HEK293 (cell line): ENCODE results near the gene POLD4.

ENCODE experiments used
- OSR2 ChIP-seq: fragments of 450-650 bp; formaldehyde crosslinking; IDR thresholded peaks from 2 replicates; pipeline ENCODE4 v1.5.1; 2016; ENCODE audit warnings: missing biosample characterization, missing genetic modification characterization
- RBAK ChIP-seq: fragments of 450-650 bp; formaldehyde crosslinking; IDR thresholded peaks from 2 replicates; pipeline ENCODE4 v1.5.1; 2016; ENCODE audit warnings: missing biosample characterization, missing genetic modification characterization
- ZBTB8A ChIP-seq: fragments of 450-650 bp; formaldehyde crosslinking; IDR thresholded peaks from 2 replicates; pipeline ENCODE4 v1.5.1; 2016; ENCODE audit warnings: missing biosample characterization, missing genetic modification characterization
- ZEB2 ChIP-seq: fragments of 450-650 bp; formaldehyde crosslinking; IDR thresholded peaks from 2 replicates; pipeline ENCODE4 v1.5.1; 2016; ENCODE audit warnings: missing biosample characterization, missing genetic modification characterization
- ZIC2 ChIP-seq: fragments of 450-650 bp; formaldehyde crosslinking; IDR thresholded peaks from 2 replicates; pipeline ENCODE4 v1.5.1; 2016; ENCODE audit warnings: missing biosample characterization, missing genetic modification characterization
- ZNF610 ChIP-seq: fragments of 450-650 bp; formaldehyde crosslinking; IDR thresholded peaks from 2 replicates; pipeline ENCODE4 v1.5.1; 2016; ENCODE audit warnings: missing biosample characterization, missing genetic modification characterization, borderline replicate concordance
- TF ChIP-seq, protein P1 (sequence below): fragments of 450-650 bp; formaldehyde crosslinking; IDR thresholded peaks from 2 replicates; pipeline ENCODE4 v1.5.1; 2016; ENCODE audit warnings: missing biosample characterization, missing genetic modification characterization

DNA sequence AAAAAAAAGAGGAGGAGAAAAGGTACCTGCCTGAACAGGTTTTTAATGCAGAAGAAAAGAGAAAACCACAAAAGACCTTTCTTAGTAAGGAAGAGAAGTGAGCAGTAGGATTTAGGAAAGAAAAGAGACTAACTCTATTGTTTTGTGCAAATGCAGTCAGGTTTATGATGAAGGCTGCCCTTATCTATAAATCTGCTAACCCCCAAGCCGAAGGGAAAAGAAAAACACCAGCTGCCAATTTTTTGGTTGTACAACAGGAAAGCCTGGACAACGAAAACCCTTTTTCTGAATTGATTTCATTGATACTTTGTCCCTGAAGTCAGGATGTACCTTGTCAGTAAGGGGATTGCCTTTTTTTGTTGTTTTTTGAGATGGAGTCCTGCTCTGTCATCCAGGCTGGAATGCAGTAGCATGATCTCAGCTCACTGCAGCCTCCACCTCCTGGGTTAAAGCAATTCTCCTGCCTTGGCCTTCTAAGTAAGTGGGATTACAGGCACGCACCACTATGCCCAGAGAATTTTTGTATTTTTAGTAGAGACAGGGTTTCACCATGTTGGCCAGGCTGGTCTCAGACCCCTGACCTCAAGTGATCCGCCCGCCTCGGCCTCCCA is 21.2 kb downstream of the POLD4 start:
- TF ChIP-seq OSR2 (tag by site-specific recombination) (no peak), ZBTB8A (tag by site-specific recombination) (no peak), ZNF610 (tag by site-specific recombination) (no peak), ZEB2 (no peak), ZIC2 (tag by site-specific recombination) (no peak), RBAK (tag by site-specific recombination) (no peak)
- TF ChIP-seq, protein P1, sequence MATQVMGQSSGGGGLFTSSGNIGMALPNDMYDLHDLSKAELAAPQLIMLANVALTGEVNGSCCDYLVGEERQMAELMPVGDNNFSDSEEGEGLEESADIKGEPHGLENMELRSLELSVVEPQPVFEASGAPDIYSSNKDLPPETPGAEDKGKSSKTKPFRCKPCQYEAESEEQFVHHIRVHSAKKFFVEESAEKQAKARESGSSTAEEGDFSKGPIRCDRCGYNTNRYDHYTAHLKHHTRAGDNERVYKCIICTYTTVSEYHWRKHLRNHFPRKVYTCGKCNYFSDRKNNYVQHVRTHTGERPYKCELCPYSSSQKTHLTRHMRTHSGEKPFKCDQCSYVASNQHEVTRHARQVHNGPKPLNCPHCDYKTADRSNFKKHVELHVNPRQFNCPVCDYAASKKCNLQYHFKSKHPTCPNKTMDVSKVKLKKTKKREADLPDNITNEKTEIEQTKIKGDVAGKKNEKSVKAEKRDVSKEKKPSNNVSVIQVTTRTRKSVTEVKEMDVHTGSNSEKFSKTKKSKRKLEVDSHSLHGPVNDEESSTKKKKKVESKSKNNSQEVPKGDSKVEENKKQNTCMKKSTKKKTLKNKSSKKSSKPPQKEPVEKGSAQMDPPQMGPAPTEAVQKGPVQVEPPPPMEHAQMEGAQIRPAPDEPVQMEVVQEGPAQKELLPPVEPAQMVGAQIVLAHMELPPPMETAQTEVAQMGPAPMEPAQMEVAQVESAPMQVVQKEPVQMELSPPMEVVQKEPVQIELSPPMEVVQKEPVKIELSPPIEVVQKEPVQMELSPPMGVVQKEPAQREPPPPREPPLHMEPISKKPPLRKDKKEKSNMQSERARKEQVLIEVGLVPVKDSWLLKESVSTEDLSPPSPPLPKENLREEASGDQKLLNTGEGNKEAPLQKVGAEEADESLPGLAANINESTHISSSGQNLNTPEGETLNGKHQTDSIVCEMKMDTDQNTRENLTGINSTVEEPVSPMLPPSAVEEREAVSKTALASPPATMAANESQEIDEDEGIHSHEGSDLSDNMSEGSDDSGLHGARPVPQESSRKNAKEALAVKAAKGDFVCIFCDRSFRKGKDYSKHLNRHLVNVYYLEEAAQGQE (tag by site-specific recombination) = no peak
